Neuronal stem cell (in vitro differentiated cells): Measurements from ENCODE around the gene MEIS2.

ENCODE experiments used
- DNase-seq: peaks from one replicate; pipeline ENCODE4 v3.0.0-alpha.2; 2013; ENCODE audit warnings: low spot score
- H2AFZ ChIP-seq: one replicate; pipeline ENCODE4 v1.6.1; 2013; ENCODE audit warnings: mild to moderate bottlenecking, low read length, inconsistent platforms
- H2AK5ac ChIP-seq: 2 replicates; pipeline ENCODE4 v1.6.1; 2013; ENCODE audit warnings: low read depth, mild to moderate bottlenecking, inconsistent platforms, low read length, moderate library complexity, mixed read lengths
- H2BK120ac ChIP-seq: 2 replicates; pipeline ENCODE4 v1.6.1; 2013; ENCODE audit warnings: low read depth, mild to moderate bottlenecking, inconsistent platforms, low read length, moderate library complexity, mixed read lengths
- H2BK12ac ChIP-seq: one replicate; pipeline ENCODE4 v1.6.1; 2013; ENCODE audit warnings: low read length, inconsistent platforms
- H2BK15ac ChIP-seq: 2 replicates; pipeline ENCODE4 v1.6.1; 2013; ENCODE audit warnings: mild to moderate bottlenecking, low read length, inconsistent platforms, mixed read lengths
- H2BK5ac ChIP-seq: one replicate; pipeline ENCODE4 v1.6.1; 2013; ENCODE audit warnings: inconsistent platforms, mild to moderate bottlenecking, low read length, moderate library complexity
- H3K14ac ChIP-seq: one replicate; pipeline ENCODE4 v1.6.1; 2013; ENCODE audit warnings: low read length, inconsistent platforms
- H3K18ac ChIP-seq: 2 replicates; pipeline ENCODE4 v1.6.1; 2013; ENCODE audit warnings: low read length, inconsistent platforms
- H3K23ac ChIP-seq: 2 replicates; pipeline ENCODE4 v1.6.1; 2013; ENCODE audit warnings: low read depth, mild to moderate bottlenecking, mixed read lengths, low read length, inconsistent platforms; ENCODE audit not compliant: poor library complexity
- H3K27ac ChIP-seq: replicated peaks from 3 replicates; pipeline ENCODE4 v1.5.1; 2013; ENCODE audit warnings: low read length, inconsistent platforms
- H3K27me3 ChIP-seq, 3 experiments: 2 replicates each; pipeline ENCODE4 v1.6.1; 2013; ENCODE audit warnings: low read length in 3 of 3, mild to moderate bottlenecking in 2 of 3, inconsistent platforms in 1 of 3, low read depth in 1 of 3, mixed read lengths in 1 of 3, moderate library complexity in 1 of 3; ENCODE audit not compliant: control insufficient read depth in 3 of 3, insufficient read depth in 3 of 3
- H3K36me3 ChIP-seq, 2 donors: replicated peaks in 1 of 2; 2 replicates each; pipeline ENCODE4 v1.6.1; 2013; ENCODE audit warnings: low read length in 2 of 2; ENCODE audit not compliant: control insufficient read depth in 2 of 2, insufficient read depth in 2 of 2
- H3K4ac ChIP-seq: 2 replicates; pipeline ENCODE4 v1.6.1; 2013; ENCODE audit warnings: inconsistent platforms, mild to moderate bottlenecking, low read length, moderate library complexity
- H3K4me1 ChIP-seq, 2 donors: 1 replicate in 1 of 2; 2 replicates in 1 of 2; pipeline ENCODE4 v1.6.1; 2013; ENCODE audit warnings: low read length in 2 of 2, low read depth in 1 of 2; ENCODE audit not compliant: control insufficient read depth in 2 of 2, insufficient read depth in 1 of 2
- H3K4me2 ChIP-seq: one replicate; pipeline ENCODE4 v1.6.1; 2013; ENCODE audit warnings: mild to moderate bottlenecking, low read length, inconsistent platforms; ENCODE audit not compliant: insufficient read depth, poor library complexity, severe bottlenecking
- H3K4me3 ChIP-seq, 2 donors: 2 replicates each; pipeline ENCODE4 v1.5.1; 2013; ENCODE audit warnings: low read length in 2 of 2, mild to moderate bottlenecking in 2 of 2, inconsistent platforms in 1 of 2, moderate library complexity in 1 of 2
- H3K79me1 ChIP-seq: one replicate; pipeline ENCODE4 v1.6.1; 2013; ENCODE audit warnings: low read depth, mild to moderate bottlenecking, inconsistent platforms, low read length, moderate library complexity
- H3K9ac ChIP-seq: one replicate; pipeline ENCODE4 v1.6.1; 2013; ENCODE audit warnings: mild to moderate bottlenecking, low read depth, low read length, inconsistent platforms; ENCODE audit not compliant: poor library complexity
- H3K9me3 ChIP-seq, 2 donors: replicated peaks in 1 of 2; 2 replicates each; pipeline versions ENCODE3 to v1.6.1; 2013; ENCODE audit warnings: low read length in 2 of 2, mild to moderate bottlenecking in 2 of 2, inconsistent platforms in 1 of 2, low read depth in 1 of 2, mixed read lengths in 1 of 2, moderate library complexity in 1 of 2; ENCODE audit not compliant: control insufficient read depth in 2 of 2, insufficient read depth in 1 of 2
- H4K8ac ChIP-seq: one replicate; pipeline ENCODE4 v1.6.1; 2013; ENCODE audit warnings: low read depth, mild to moderate bottlenecking, inconsistent platforms, low read length, moderate library complexity
- H4K91ac ChIP-seq: one replicate; pipeline ENCODE4 v1.6.1; 2013; ENCODE audit warnings: low read length, low read depth, mild to moderate bottlenecking, inconsistent platforms; ENCODE audit not compliant: poor library complexity
- WGBS, 2 donors: extraction: QIAGEN DNeasy Blood & Tissue Kit; methylation state at CpG; one replicate each; pipeline ENCODE4 v1.1.7; 2013; ENCODE audit warnings: missing lambda C conversion rate in 2 of 2, mixed read lengths in 1 of 2; ENCODE audit not compliant: insufficient read length in 2 of 2, insufficient replicate concordance in 1 of 2; ENCODE audit errors: extremely low coverage in 2 of 2; 5-methylcytosine and 5-hydroxymethylcytosine counted together

Gene MEIS2

GRCh38 chr15:37095770-37096557, 4.4 kb downstream of the MEIS2 start:
- Histone ChIP-seq H3K27ac (peak overlapping the region; percentile 68), H2BK12ac (no peak overlapping the region), H3K27me3 (no peaks in the 10 kb centered on the region), H3K4ac (no peak overlapping the region), H3K23ac (no peak overlapping the region), H2BK15ac (peak overlapping the region; percentile 13), H3K4me1 (peaks cover 2 to 17% of the 10 kb centered on the region in 2 donors), H3K79me1 (peaks cover 8% of the 10 kb centered on the region), H2AK5ac (peak overlapping the region; percentile 33), H3K36me3 (peaks cover 7 to 51% of the 10 kb centered on the region in 2 donors), H3K18ac (peak overlapping the region; percentile 82), H2AFZ (no peak overlapping the region), H3K4me2 (peak overlapping the region; percentile 66), H2BK5ac (peak overlapping the region; percentile 18), H3K9ac (peak overlapping the region; percentile 80), H3K14ac (no peak overlapping the region), H3K9me3 (no peaks in the 10 kb centered on the region), H4K8ac (peak overlapping the region; percentile 67), H2BK120ac (peak overlapping the region; percentile 19), H3K4me3 (peak overlapping the region in 1 of 2 donors; percentile 99), H4K91ac (no peak overlapping the region)
- WGBS, 2 donors = no CpG with 5 or more reads among the region's 32 CpGs
- DNase-seq = peak; percentile 18

GRCh38 chr15:37094915-37095711, 5.2 kb downstream of the MEIS2 start:
- no peaks in the 10 kb centered on the region for H3K9me3 ChIP-seq
- H2BK15ac ChIP-seq = no peak overlapping the region
- H2AFZ ChIP-seq = no peak overlapping the region
- peaks cover 9 to 59% of the 10 kb centered on the region in 2 donors for H3K36me3 ChIP-seq
- H2BK12ac ChIP-seq = no peak overlapping the region
- H2AK5ac ChIP-seq = no peak overlapping the region
- H4K91ac ChIP-seq = no peak overlapping the region
- peak overlapping the region; percentile 66 for H3K4me2 ChIP-seq
- H3K9ac ChIP-seq = peak overlapping the region; percentile 46
- H3K79me1 ChIP-seq = peaks cover 8% of the 10 kb centered on the region
- no peak overlapping the region for H4K8ac ChIP-seq
- peaks cover 2 to 17% of the 10 kb centered on the region in 2 donors for H3K4me1 ChIP-seq
- no peak overlapping the region for H3K23ac ChIP-seq
- H3K27ac ChIP-seq = peak overlapping the region; percentile 68
- DNase-seq = peak; percentile 43
- H2BK120ac ChIP-seq = no peak overlapping the region
- no peak overlapping the region for H3K4ac ChIP-seq
- H2BK5ac ChIP-seq = peak overlapping the region; percentile 56
- H3K27me3 ChIP-seq = no peaks in the 10 kb centered on the region
- peak overlapping the region in 1 of 2 donors; percentile 99 for H3K4me3 ChIP-seq
- H3K14ac ChIP-seq = no peak overlapping the region
- WGBS, 2 donors = no CpG with 5 or more reads among the region's 36 CpGs
- H3K18ac ChIP-seq = peak overlapping the region; percentile 80

GRCh38 chr15:37094333-37094914, 5.9 kb downstream of the MEIS2 start:
- no peak overlapping the region for H4K91ac ChIP-seq
- H2AFZ ChIP-seq = no peak overlapping the region
- peak overlapping the region; percentile 26 for H3K4me2 ChIP-seq
- H2BK120ac ChIP-seq = no peak overlapping the region
- H4K8ac ChIP-seq = no peak overlapping the region
- H3K4me3 ChIP-seq = no peak overlapping the region
- WGBS, 2 donors = no CpG with 5 or more reads among the region's 7 CpGs
- peaks cover 8% of the 10 kb centered on the region for H3K79me1 ChIP-seq
- DNase-seq = peak; percentile 4
- H3K4me1 ChIP-seq = peaks cover 2 to 17% of the 10 kb centered on the region in 2 donors
- no peak overlapping the region for H2BK12ac ChIP-seq
- no peaks in the 10 kb centered on the region for H3K9me3 ChIP-seq
- H3K27ac ChIP-seq = peak overlapping the region; percentile 57
- no peak overlapping the region for H3K4ac ChIP-seq
- H3K18ac ChIP-seq = no peak overlapping the region
- H3K14ac ChIP-seq = no peak overlapping the region
- H3K36me3 ChIP-seq = peaks cover 9 to 66% of the 10 kb centered on the region in 2 donors
- H3K9ac ChIP-seq = no peak overlapping the region
- H3K27me3 ChIP-seq = no peaks in the 10 kb centered on the region
- no peak overlapping the region for H2BK5ac ChIP-seq
- H2BK15ac ChIP-seq = no peak overlapping the region
- H3K23ac ChIP-seq = no peak overlapping the region
- H2AK5ac ChIP-seq = no peak overlapping the region
